Astrocyte (in vitro differentiated cells and primary cell): Measurements from ENCODE around the gene SMAD1. TPM values are rescaled to one million over a fixed set of nuclear protein-coding genes. Genes with fewer than 3 reads are reported as not detected.

ENCODE experiments used
- DNase-seq: peaks from one replicate; pipeline ENCODE4 v3.0.0-alpha.2; 2010; ENCODE audit warnings: low read depth
- FAIRE-seq: peaks from 2 replicates; lab custom pipeline; 2011; peaks lifted over from hg19 to GRCh38; lab: Jason Lieb, UNC
- H2AFZ ChIP-seq: 2 replicates; pipeline ENCODE4 v1.6.0; 2012; ENCODE audit warnings: low read depth, low read length, inconsistent platforms
- H3K27ac ChIP-seq: 2 replicates; pipeline ENCODE4 v1.5.1; 2011; ENCODE audit warnings: low read depth, low read length, inconsistent platforms
- H3K27me3 ChIP-seq: 2 replicates; pipeline ENCODE4 v1.6.0; 2011; ENCODE audit warnings: low read length, inconsistent platforms; ENCODE audit not compliant: insufficient read depth
- H3K36me3 ChIP-seq: 2 replicates; pipeline ENCODE4 v1.5.1; 2011; ENCODE audit warnings: low read length, inconsistent platforms; ENCODE audit not compliant: insufficient read depth
- H3K4me1 ChIP-seq: 2 replicates; pipeline ENCODE4 v1.5.1; 2011; ENCODE audit warnings: low read length, inconsistent platforms; ENCODE audit not compliant: insufficient read depth
- H3K4me2 ChIP-seq: 2 replicates; pipeline ENCODE4 v1.6.0; 2012; ENCODE audit warnings: low read length, inconsistent platforms
- H3K4me3 ChIP-seq: 2 replicates; pipeline ENCODE4 v1.5.1; 2011; ENCODE audit warnings: low read depth, mild to moderate bottlenecking, low read length, inconsistent platforms; ENCODE audit not compliant: insufficient read depth
- H3K79me2 ChIP-seq: 2 replicates; pipeline ENCODE4 v1.6.0; 2012; ENCODE audit warnings: mild to moderate bottlenecking, low read length, inconsistent platforms; ENCODE audit not compliant: insufficient read depth
- H3K9ac ChIP-seq: 2 replicates; pipeline ENCODE4 v1.6.0; 2012; ENCODE audit warnings: mild to moderate bottlenecking, low read length, inconsistent platforms
- H3K9me3 ChIP-seq: 2 replicates; pipeline ENCODE4 v1.5.1; 2012; ENCODE audit warnings: low read depth, mild to moderate bottlenecking, low read length, inconsistent platforms; ENCODE audit not compliant: insufficient read depth
- H4K20me1 ChIP-seq: 2 replicates; pipeline ENCODE4 v1.6.0; 2012; ENCODE audit warnings: low read length, inconsistent platforms; ENCODE audit not compliant: insufficient read depth
- H3K27ac Mint-ChIP-seq: one replicate; pipeline ENCODE4 v1.8.0; 2021; ENCODE audit warnings: mild to moderate bottlenecking, mixed read lengths; ENCODE audit not compliant: unreplicated experiment
- H3K27me3 Mint-ChIP-seq: one replicate; pipeline ENCODE4 v1.8.0; 2021; ENCODE audit warnings: low read depth, mixed read lengths; ENCODE audit not compliant: unreplicated experiment
- H3K36me3 Mint-ChIP-seq: one replicate; pipeline ENCODE4 v1.8.0; 2021; ENCODE audit warnings: low read depth, mixed read lengths; ENCODE audit not compliant: unreplicated experiment
- H3K4me1 Mint-ChIP-seq: one replicate; pipeline ENCODE4 v1.8.0; 2021; ENCODE audit warnings: low read depth, mixed read lengths; ENCODE audit not compliant: unreplicated experiment
- H3K4me3 Mint-ChIP-seq: one replicate; pipeline ENCODE4 v1.8.0; 2021; ENCODE audit warnings: mild to moderate bottlenecking, moderate library complexity, mixed read lengths; ENCODE audit not compliant: unreplicated experiment
- H3K9me3 Mint-ChIP-seq: one replicate; pipeline ENCODE4 v1.8.0; 2021; ENCODE audit warnings: mild to moderate bottlenecking, mixed read lengths; ENCODE audit not compliant: unreplicated experiment
- EZH2 ChIP-seq: IDR thresholded peaks from 2 replicates; pipeline ENCODE4 v1.6.1; 2012; ENCODE audit warnings: mild to moderate bottlenecking, low read length, inconsistent platforms; ENCODE audit not compliant: insufficient read depth
- total RNA-seq: library from RNA; stranded (reverse); gene quantifications from 2 replicates; pipeline ENCODE4 v1.2.1, GENCODE V29; 2021
- TF ChIP-seq, protein P1 (sequence below): IDR thresholded peaks from 2 replicates; pipeline ENCODE4 v1.5.1; 2011; ENCODE audit warnings: low read depth, mild to moderate bottlenecking, inconsistent platforms, low read length, moderate library complexity; ENCODE audit not compliant: insufficient read depth

SMAD1 gene
- total RNA-seq, 1 donor from 2014 or later: 29.6 TPM

GRCh38 chr4:145563293-145563985 is 81.8 kb downstream of the SMAD1 start:
- Mint-ChIP-seq H3K9me3 (peaks cover 31% of the 10 kb centered on the region), H3K4me1 (peaks cover 4% of the 10 kb centered on the region), H3K27ac (no peak overlapping the region)

GRCh38 chr4:145564540-145564939 is 82.9 kb downstream of the SMAD1 start:
- H3K27me3 ChIP-seq: no peaks in the 10 kb centered on the region
- Mint-ChIP-seq H3K27me3 (no peaks in the 10 kb centered on the region), H3K9me3 (peaks cover 32% of the 10 kb centered on the region), H3K27ac (peak overlapping the region; percentile 29), H3K4me1 (peaks cover 4% of the 10 kb centered on the region), H3K36me3 (peaks cover 31% of the 10 kb centered on the region), H3K4me3 (no peak overlapping the region)
- H3K9me3 ChIP-seq: no peaks in the 10 kb centered on the region
- no peak for TF ChIP-seq EZH2
- TF ChIP-seq, protein P1, sequence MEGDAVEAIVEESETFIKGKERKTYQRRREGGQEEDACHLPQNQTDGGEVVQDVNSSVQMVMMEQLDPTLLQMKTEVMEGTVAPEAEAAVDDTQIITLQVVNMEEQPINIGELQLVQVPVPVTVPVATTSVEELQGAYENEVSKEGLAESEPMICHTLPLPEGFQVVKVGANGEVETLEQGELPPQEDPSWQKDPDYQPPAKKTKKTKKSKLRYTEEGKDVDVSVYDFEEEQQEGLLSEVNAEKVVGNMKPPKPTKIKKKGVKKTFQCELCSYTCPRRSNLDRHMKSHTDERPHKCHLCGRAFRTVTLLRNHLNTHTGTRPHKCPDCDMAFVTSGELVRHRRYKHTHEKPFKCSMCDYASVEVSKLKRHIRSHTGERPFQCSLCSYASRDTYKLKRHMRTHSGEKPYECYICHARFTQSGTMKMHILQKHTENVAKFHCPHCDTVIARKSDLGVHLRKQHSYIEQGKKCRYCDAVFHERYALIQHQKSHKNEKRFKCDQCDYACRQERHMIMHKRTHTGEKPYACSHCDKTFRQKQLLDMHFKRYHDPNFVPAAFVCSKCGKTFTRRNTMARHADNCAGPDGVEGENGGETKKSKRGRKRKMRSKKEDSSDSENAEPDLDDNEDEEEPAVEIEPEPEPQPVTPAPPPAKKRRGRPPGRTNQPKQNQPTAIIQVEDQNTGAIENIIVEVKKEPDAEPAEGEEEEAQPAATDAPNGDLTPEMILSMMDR: no peak
- H3K27ac ChIP-seq: no peak overlapping the region
- DNase-seq (no peak), FAIRE-seq (no peak)
- H4K20me1 ChIP-seq: no peaks in the 10 kb centered on the region
- no peaks in the 10 kb centered on the region for H3K4me1 ChIP-seq
- H2AFZ ChIP-seq: no peak overlapping the region
- H3K79me2 ChIP-seq: no peaks in the 10 kb centered on the region
- H3K36me3 ChIP-seq: peaks cover 6% of the 10 kb centered on the region
- no peak overlapping the region for H3K4me2 ChIP-seq
- no peak overlapping the region for H3K9ac ChIP-seq
- H3K4me3 ChIP-seq: no peak overlapping the region

More at GRCh38 chr4:145563293-145563985, 81.8 kb downstream of the SMAD1 start:
- H3K9me3 ChIP-seq: no peaks in the 10 kb centered on the region
- H4K20me1 ChIP-seq: no peaks in the 10 kb centered on the region
- no peaks in the 10 kb centered on the region for H3K27me3 ChIP-seq
- H3K79me2 ChIP-seq: no peaks in the 10 kb centered on the region
- no peak overlapping the region for H3K4me3 ChIP-seq
- Mint-ChIP-seq H3K27me3 (no peaks in the 10 kb centered on the region), H3K4me3 (no peak overlapping the region), H3K36me3 (peaks cover 36% of the 10 kb centered on the region)
- TF ChIP-seq, protein P1: no peak
- TF ChIP-seq EZH2: no peak
- no peak overlapping the region for H2AFZ ChIP-seq
- no peak overlapping the region for H3K9ac ChIP-seq
- no peaks in the 10 kb centered on the region for H3K4me1 ChIP-seq
- DNase-seq (no peak), FAIRE-seq (no peak)
- H3K4me2 ChIP-seq: no peak overlapping the region
- H3K27ac ChIP-seq: no peak overlapping the region
- H3K36me3 ChIP-seq: peaks cover 11% of the 10 kb centered on the region

- H2AFZ ChIP-seq: no peak overlapping the region
- no peak overlapping the region for H3K9ac ChIP-seq
- DNase-seq (no peak), FAIRE-seq (no peak)
- TF ChIP-seq, protein P1: no peak
- no peak for TF ChIP-seq EZH2
- no peaks in the 10 kb centered on the region for H3K27me3 ChIP-seq
- Mint-ChIP-seq H3K36me3 (peaks cover 25% of the 10 kb centered on the region), H3K27ac (no peak overlapping the region), H3K27me3 (no peaks in the 10 kb centered on the region), H3K9me3 (peaks cover 35% of the 10 kb centered on the region), H3K4me1 (peaks cover 4% of the 10 kb centered on the region), H3K4me3 (no peak overlapping the region)
- no peak overlapping the region for H3K27ac ChIP-seq
- H4K20me1 ChIP-seq: no peaks in the 10 kb centered on the region
- H3K4me1 ChIP-seq: no peaks in the 10 kb centered on the region
- H3K4me2 ChIP-seq: no peak overlapping the region
- no peaks in the 10 kb centered on the region for H3K79me2 ChIP-seq
- H3K36me3 ChIP-seq: no peaks in the 10 kb centered on the region
- no peaks in the 10 kb centered on the region for H3K9me3 ChIP-seq
- no peak overlapping the region for H3K4me3 ChIP-seq
Observed at GRCh38 chr4:145565328-145565727, 83.7 kb downstream of the SMAD1 start.
